ENCODE results near the gene CCL17. TPM values are rescaled to one million over a fixed set of nuclear protein-coding genes. Genes with fewer than 3 reads are reported as not detected.

The CCL17 gene
- total and polyA plus RNA-seq, 10 of the 15 experiments (the other 5 are each of a cell fraction or from before 2014, with no cell fraction given), result 1.2 to 84.9 (median 34.2) TPM

- no peak for ATAC-seq
- H3K9me3 ChIP-seq (replicated peaks; ENCODE audit: control insufficient read depth, insufficient read depth, low read length), result no peaks in the 10 kb centered on the region
- H3K4me2 ChIP-seq (ENCODE audit: control insufficient read depth, insufficient read depth), result no peak overlapping the region
- no peaks in the 10 kb centered on the region for H4K20me1 ChIP-seq (ENCODE audit: control insufficient read depth, insufficient read depth)
- H3K27ac ChIP-seq (ENCODE audit: control insufficient read depth, insufficient read depth), result no peak overlapping the region
- H3K4me1 ChIP-seq (ENCODE audit: control insufficient read depth, insufficient read depth, low read length), result peaks cover 31% of the 10 kb centered on the region
- RAD21 ChIA-PET (ENCODE audit: unreplicated experiment), result interaction anchor here (0.6 to 3.4 kb wide), 3 partner anchors 16 to 61 kb away, joined by 3 to 14 read pairs (median 3); no protein-coding TSS in a partner anchor
- no peaks in the 10 kb centered on the region for H3K27me3 ChIP-seq (replicated peaks in 1 of 2; ENCODE audit: control insufficient read depth in 2 of 2, insufficient read depth in 2 of 2, low read length in 1 of 2)
- no peak overlapping the region for H3K9ac ChIP-seq (ENCODE audit: control insufficient read depth, insufficient read depth, low read length)
- H3K36me3 ChIP-seq (ENCODE audit: control insufficient read depth in 2 of 2, insufficient read depth in 2 of 2, low read length in 1 of 2), result no peaks in the 10 kb centered on the region
- FAIRE-seq, result no peak
- BruUV-seq (replicated peaks), result no TSS peak
- no peak overlapping the region for H2AFZ ChIP-seq (ENCODE audit: control insufficient read depth, low read depth, low read length)
- in situ Hi-C loops (cut with MboI), result no loop called here
- POLR2A ChIA-PET, result interaction anchor here (1.1 to 1.6 kb wide), 3 partner anchors 22 to 57 kb away, joined by 3 to 5 read pairs (median 5); no protein-coding TSS in a partner anchor
- intact Hi-C loops (cut with micrococcal nuclease; ENCODE audit: unreplicated experiment), result loop anchor here (5.0 kb wide), 1 partner anchor 54 kb away; no protein-coding TSS in a partner anchor
- H3K79me2 ChIP-seq (ENCODE audit: control insufficient read depth, insufficient read depth, low read length), result no peaks in the 10 kb centered on the region
- WGBS (ENCODE audit: insufficient coverage, insufficient replicate concordance, low lambda C conversion rate, missing lambda C conversion rate), result 71% methylated on average over 5 of the region's 5 CpGs
- DNase-seq (ENCODE audit: low read depth, low spot score), result no peak
- TF ChIP-seq DPF2 (IDR thresholded peaks at IDR 0.05) (0 out of 2 replicates have a peak, but pooled peaks have one; percentile 36), WRNIP1 (IDR thresholded peaks at IDR 0.05; ENCODE audit: borderline replicate concordance, low read depth, low read length) (no peak)
- H3K4me3 ChIP-seq, result no peak overlapping the region
- CTCF ChIA-PET, result interaction anchor here (1.0 to 1.3 kb wide), 2 partner anchors 15 to 63 kb away, joined by 3 to 4 read pairs; no protein-coding TSS in a partner anchor
- SMC1A ChIA-PET (ENCODE audit: uncharacterized antibody, unreplicated experiment), result interaction anchor here (0.9 to 1.4 kb wide), 3 partner anchors 13 to 16 kb away, joined by 3 to 4 read pairs (median 3); no protein-coding TSS in a partner anchor
These were observed 48.6 kb upstream of the CCL17 start for GRCh38 chr16:57355898-57356414.

GRCh38 chr16:57356547-57356946, 48.0 kb upstream of the CCL17 start:
- no TSS peak for BruUV-seq (replicated peaks)
- ChIA-PET CTCF (no interaction called here), RAD21 (ENCODE audit: unreplicated experiment) (interaction anchor here (3.4 kb wide), 1 partner anchor 53 kb away, joined by 14 read pairs; no protein-coding TSS in a partner anchor), POLR2A (interaction anchor here (1.4 to 1.6 kb wide), 2 partner anchors 21 to 57 kb away, joined by 5 read pairs; no protein-coding TSS in a partner anchor), SMC1A (ENCODE audit: uncharacterized antibody, unreplicated experiment) (interaction anchor here (1.2 to 1.4 kb wide), 4 partner anchors 13 to 54 kb away, joined by 3 to 5 read pairs (median 4); no protein-coding TSS in a partner anchor)
- in situ Hi-C loops (cut with MboI), result no loop called here
- H3K36me3 ChIP-seq (ENCODE audit: control insufficient read depth in 2 of 2, insufficient read depth in 2 of 2, low read length in 1 of 2), result no peaks in the 10 kb centered on the region
- DNase-seq (ENCODE audit: low read depth, low spot score) (no peak), ATAC-seq (no peak), FAIRE-seq (no peak)
- no peak overlapping the region for H2AFZ ChIP-seq (ENCODE audit: control insufficient read depth, low read depth, low read length)
- H4K20me1 ChIP-seq (ENCODE audit: control insufficient read depth, insufficient read depth), result no peaks in the 10 kb centered on the region
- intact Hi-C loops (cut with micrococcal nuclease; ENCODE audit: unreplicated experiment), result loop anchor here (5.0 kb wide), 1 partner anchor 54 kb away; no protein-coding TSS in a partner anchor
- H3K9me3 ChIP-seq (replicated peaks; ENCODE audit: control insufficient read depth, insufficient read depth, low read length), result no peaks in the 10 kb centered on the region
- no peak overlapping the region for H3K4me2 ChIP-seq (ENCODE audit: control insufficient read depth, insufficient read depth)
- no peaks in the 10 kb centered on the region for H3K79me2 ChIP-seq (ENCODE audit: control insufficient read depth, insufficient read depth, low read length)
- peaks cover 31% of the 10 kb centered on the region for H3K4me1 ChIP-seq (ENCODE audit: control insufficient read depth, insufficient read depth, low read length)
- H3K27ac ChIP-seq (ENCODE audit: control insufficient read depth, insufficient read depth), result no peak overlapping the region
- no peak for TF ChIP-seq ZSCAN29 (IDR thresholded peaks at IDR 0.05)
- 75% methylated on average over 4 of the region's 4 CpGs for WGBS (ENCODE audit: insufficient coverage, insufficient replicate concordance, low lambda C conversion rate, missing lambda C conversion rate)
- no peak overlapping the region for H3K9ac ChIP-seq (ENCODE audit: control insufficient read depth, insufficient read depth, low read length)
- H3K4me3 ChIP-seq, result no peak overlapping the region
- no peaks in the 10 kb centered on the region for H3K27me3 ChIP-seq (replicated peaks in 1 of 2; ENCODE audit: control insufficient read depth in 2 of 2, insufficient read depth in 2 of 2, low read length in 1 of 2)
